ENCODE results near the gene TUBB4B.

Gene TUBB4B

GRCh38 chr9:137276473-137277328, 35.6 kb downstream of the TUBB4B start:
- Mint-ChIP-seq H3K9me3 (no peaks in the 10 kb centered on the region), H3K27me3 (no peaks in the 10 kb centered on the region), H3K36me3 (no peaks in the 10 kb centered on the region), H3K4me1 (peaks cover 7% of the 10 kb centered on the region), H3K4me3 (peak overlapping the region; percentile 33), H3K27ac (no peak overlapping the region)

- H3K36me3 Mint-ChIP-seq, result no peaks in the 10 kb centered on the region
- H3K27me3 Mint-ChIP-seq, result peaks cover under 1% of the 10 kb centered on the region
- H3K4me3 Mint-ChIP-seq, result peak within 1 kb of the TSS; percentile 78
- no peaks in the 10 kb centered on the region for H3K9me3 Mint-ChIP-seq
- H3K27ac Mint-ChIP-seq, result no peak within 1 kb of the TSS
- peaks cover 7% of the 10 kb centered on the region for H3K4me1 Mint-ChIP-seq
These were observed 36.4 kb downstream of the TUBB4B start, which contains the start of gene TOR4A for GRCh38 chr9:137277329-137278041. TOR4A (plus strand) TSS chr9:137277726; CDS start chr9:137278690, 964 bp downstream.

GRCh38 chr9:137278061-137278701, 37.1 kb downstream of the TUBB4B start:
- peaks cover 2% of the 10 kb centered on the region for H3K27me3 Mint-ChIP-seq
- H3K4me1 Mint-ChIP-seq, result peaks cover 7% of the 10 kb centered on the region
- H3K36me3 Mint-ChIP-seq, result no peaks in the 10 kb centered on the region
- no peaks in the 10 kb centered on the region for H3K9me3 Mint-ChIP-seq
- H3K4me3 Mint-ChIP-seq, result peak overlapping the region; percentile 78
- no peak overlapping the region for H3K27ac Mint-ChIP-seq

- H3K36me3 Mint-ChIP-seq, result no peaks in the 10 kb centered on the region
- H3K4me1 Mint-ChIP-seq, result peaks cover 7% of the 10 kb centered on the region
- H3K4me3 Mint-ChIP-seq, result no peak overlapping the region
- H3K27ac Mint-ChIP-seq, result no peak overlapping the region
- H3K9me3 Mint-ChIP-seq, result no peaks in the 10 kb centered on the region
- H3K27me3 Mint-ChIP-seq, result peaks cover 2% of the 10 kb centered on the region
These were observed 37.9 kb downstream of the TUBB4B start for GRCh38 chr9:137278721-137279711.

GRCh38 chr9:137279741-137280473, 38.8 kb downstream of the TUBB4B start:
- peaks cover 2% of the 10 kb centered on the region for H3K27me3 Mint-ChIP-seq
- H3K36me3 Mint-ChIP-seq, result no peaks in the 10 kb centered on the region
- no peak overlapping the region for H3K4me3 Mint-ChIP-seq
- H3K9me3 Mint-ChIP-seq, result no peaks in the 10 kb centered on the region
- peaks cover 7% of the 10 kb centered on the region for H3K4me1 Mint-ChIP-seq
- H3K27ac Mint-ChIP-seq, result no peak overlapping the region

- Mint-ChIP-seq H3K36me3 (no peaks in the 10 kb centered on the region), H3K4me3 (no peak overlapping the region), H3K9me3 (no peaks in the 10 kb centered on the region), H3K4me1 (peaks cover 7% of the 10 kb centered on the region), H3K27me3 (peaks cover 2% of the 10 kb centered on the region), H3K27ac (no peak overlapping the region)
These were observed 39.6 kb downstream of the TUBB4B start for GRCh38 chr9:137280474-137281344.

- peaks cover 6% of the 10 kb centered on the region for H3K4me1 Mint-ChIP-seq
- H3K27me3 Mint-ChIP-seq, result peaks cover 2% of the 10 kb centered on the region
- no peaks in the 10 kb centered on the region for H3K9me3 Mint-ChIP-seq
- no peak overlapping the region for H3K4me3 Mint-ChIP-seq
- no peak overlapping the region for H3K27ac Mint-ChIP-seq
- no peaks in the 10 kb centered on the region for H3K36me3 Mint-ChIP-seq
These were observed 40.4 kb downstream of the TUBB4B start for GRCh38 chr9:137281345-137282116.

- H3K27me3 Mint-ChIP-seq, result peaks cover 2% of the 10 kb centered on the region
- H3K36me3 Mint-ChIP-seq, result no peaks in the 10 kb centered on the region
- no peak overlapping the region for H3K4me3 Mint-ChIP-seq
- no peaks in the 10 kb centered on the region for H3K9me3 Mint-ChIP-seq
- no peaks in the 10 kb centered on the region for H3K4me1 Mint-ChIP-seq
- no peak overlapping the region for H3K27ac Mint-ChIP-seq
These were observed 45.9 kb downstream of the TUBB4B start for GRCh38 chr9:137286975-137287383.

- no peak overlapping the region for H3K27ac Mint-ChIP-seq
- H3K4me3 Mint-ChIP-seq, result no peak overlapping the region
- H3K36me3 Mint-ChIP-seq, result no peaks in the 10 kb centered on the region
- H3K4me1 Mint-ChIP-seq, result peaks cover 4% of the 10 kb centered on the region
- H3K27me3 Mint-ChIP-seq, result peaks cover 18% of the 10 kb centered on the region
- H3K9me3 Mint-ChIP-seq, result no peaks in the 10 kb centered on the region
These were observed 52.0 kb downstream of the TUBB4B start for GRCh38 chr9:137293094-137293481.
